Progenitor cell of endocrine pancreas (in vitro differentiated cells): ENCODE results near the gene PROS1. TPM values are rescaled to one million over a fixed set of nuclear protein-coding genes. Genes with fewer than 3 reads are reported as not detected.
"Not testable (repeated sequence)": the region's sequence is repeated elsewhere in the genome, so short reads cannot be mapped to it uniquely, and the experiment has no call there.

Source experiments
- DNase-seq: peaks from one replicate; pipeline ENCODE4 v3.0.0; 2021; ENCODE audit warnings: low spot score; ENCODE audit not compliant: unreplicated experiment
- H3K27ac Mint-ChIP-seq: 2 replicates; pipeline ENCODE4 v1.8.0; 2021; ENCODE audit warnings: mild to moderate bottlenecking, moderate library complexity, mixed read lengths
- H3K27me3 Mint-ChIP-seq: 2 replicates; pipeline ENCODE4 v1.8.0; 2021; ENCODE audit warnings: mixed read lengths
- H3K36me3 Mint-ChIP-seq: 2 replicates; pipeline ENCODE4 v1.8.0; 2022; ENCODE audit warnings: mixed read lengths; ENCODE audit not compliant: insufficient read depth
- H3K4me1 Mint-ChIP-seq: 2 replicates; pipeline ENCODE4 v1.8.0; 2021; ENCODE audit warnings: low read depth, mixed read lengths
- H3K4me3 Mint-ChIP-seq: 2 replicates; pipeline ENCODE4 v1.8.0; 2021; ENCODE audit warnings: low read depth, mild to moderate bottlenecking, moderate library complexity, mixed read lengths
- H3K9me3 Mint-ChIP-seq: 2 replicates; pipeline ENCODE4 v1.8.0; 2021; ENCODE audit warnings: low read depth, mixed read lengths
- total RNA-seq: library from RNA; stranded (reverse); gene quantifications from 2 replicates; pipeline ENCODE4 v1.2.1, GENCODE V29; 2021
- TF ChIP-seq, protein P1 (sequence below): fragments of 200-600 bp; sonication (generic); IDR thresholded peaks from one replicate; pipeline ENCODE4 v1.5.0; 2021; ENCODE audit warnings: antibody characterized with exemption, mild to moderate bottlenecking; ENCODE audit not compliant: unreplicated experiment

PROS1 gene
- total RNA-seq, 1 donor from 2014 or later = 9.4 TPM

DNA sequence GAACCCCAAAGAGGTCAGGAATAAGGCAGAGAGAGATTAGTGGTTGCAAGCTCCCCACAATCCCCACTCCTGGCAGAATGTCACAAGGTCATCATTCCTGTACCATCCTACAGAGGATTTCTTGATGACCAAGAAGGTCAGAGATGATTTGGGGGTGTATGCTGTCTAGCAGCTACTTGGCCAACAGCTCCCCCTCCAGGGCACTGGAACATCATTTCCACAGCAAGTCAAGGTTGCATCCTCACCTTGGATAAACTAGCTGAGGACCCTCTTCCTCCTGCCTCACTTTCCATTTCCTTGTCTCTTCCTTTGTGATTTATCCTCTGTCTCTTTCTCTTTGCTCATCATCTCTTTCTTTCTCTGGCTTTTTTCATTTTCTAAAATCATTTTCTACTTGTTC is 106.3 kb downstream of the PROS1 start:
- Mint-ChIP-seq H3K9me3 (peaks cover 47% of the 10 kb centered on the region), H3K4me1 (no peaks in the 10 kb centered on the region), H3K4me3 (no peak overlapping the region), H3K36me3 (peaks cover 1% of the 10 kb centered on the region), H3K27ac (no peak overlapping the region), H3K27me3 (no peaks in the 10 kb centered on the region)
- TF ChIP-seq, protein P1, sequence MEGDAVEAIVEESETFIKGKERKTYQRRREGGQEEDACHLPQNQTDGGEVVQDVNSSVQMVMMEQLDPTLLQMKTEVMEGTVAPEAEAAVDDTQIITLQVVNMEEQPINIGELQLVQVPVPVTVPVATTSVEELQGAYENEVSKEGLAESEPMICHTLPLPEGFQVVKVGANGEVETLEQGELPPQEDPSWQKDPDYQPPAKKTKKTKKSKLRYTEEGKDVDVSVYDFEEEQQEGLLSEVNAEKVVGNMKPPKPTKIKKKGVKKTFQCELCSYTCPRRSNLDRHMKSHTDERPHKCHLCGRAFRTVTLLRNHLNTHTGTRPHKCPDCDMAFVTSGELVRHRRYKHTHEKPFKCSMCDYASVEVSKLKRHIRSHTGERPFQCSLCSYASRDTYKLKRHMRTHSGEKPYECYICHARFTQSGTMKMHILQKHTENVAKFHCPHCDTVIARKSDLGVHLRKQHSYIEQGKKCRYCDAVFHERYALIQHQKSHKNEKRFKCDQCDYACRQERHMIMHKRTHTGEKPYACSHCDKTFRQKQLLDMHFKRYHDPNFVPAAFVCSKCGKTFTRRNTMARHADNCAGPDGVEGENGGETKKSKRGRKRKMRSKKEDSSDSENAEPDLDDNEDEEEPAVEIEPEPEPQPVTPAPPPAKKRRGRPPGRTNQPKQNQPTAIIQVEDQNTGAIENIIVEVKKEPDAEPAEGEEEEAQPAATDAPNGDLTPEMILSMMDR = no peak
- DNase-seq = no peak

GRCh38 chr3:93861017-93861416 is 112.7 kb downstream of the PROS1 start:
- Mint-ChIP-seq H3K27me3 (no peaks in the 10 kb centered on the region), H3K4me3 (no peak overlapping the region), H3K36me3 (no peaks in the 10 kb centered on the region), H3K27ac (no peak overlapping the region), H3K9me3 (peaks cover 57% of the 10 kb centered on the region), H3K4me1 (no peaks in the 10 kb centered on the region)
- DNase-seq = no peak
- TF ChIP-seq, protein P1 = no peak

GRCh38 chr3:93855401-93855800 is 118.3 kb downstream of the PROS1 start:
- Mint-ChIP-seq H3K4me3 (no peak overlapping the region), H3K9me3 (peaks cover 61% of the 10 kb centered on the region), H3K36me3 (no peaks in the 10 kb centered on the region), H3K27ac (no peak overlapping the region), H3K27me3 (no peaks in the 10 kb centered on the region), H3K4me1 (no peaks in the 10 kb centered on the region)
- TF ChIP-seq, protein P1 = no peak
- no peak for DNase-seq

DNA sequence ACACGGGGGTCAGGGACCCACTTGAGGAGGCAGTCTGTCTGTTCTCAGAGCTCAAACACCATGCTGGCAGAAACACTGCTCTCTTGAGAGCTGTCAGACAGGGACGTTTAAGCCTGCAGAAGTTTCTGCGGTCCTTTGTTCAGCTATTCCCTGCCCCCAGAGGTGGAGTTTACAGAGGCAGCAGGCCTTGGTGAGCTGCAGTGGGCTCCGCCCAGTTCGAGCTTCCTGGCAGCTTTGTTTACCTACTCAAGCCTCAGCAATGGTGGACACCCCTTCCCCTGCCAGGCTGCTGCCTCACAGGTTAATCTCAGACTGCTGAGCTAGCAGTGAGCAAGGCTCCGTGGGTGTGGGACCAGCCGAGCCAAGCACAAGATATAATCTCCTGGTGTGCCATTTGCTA is 121.5 kb downstream of the PROS1 start:
- H3K9me3 Mint-ChIP-seq = peaks cover 62% of the 10 kb centered on the region
- H3K4me3 Mint-ChIP-seq, H3K36me3 Mint-ChIP-seq, H3K27ac Mint-ChIP-seq, H3K27me3 Mint-ChIP-seq, DNase-seq, H3K4me1 Mint-ChIP-seq: not testable (repeated sequence)

- DNase-seq = no peak
- no peaks in the 10 kb centered on the region for H3K36me3 Mint-ChIP-seq
- H3K4me3 Mint-ChIP-seq = no peak overlapping the region
- no peaks in the 10 kb centered on the region for H3K27me3 Mint-ChIP-seq
- H3K9me3 Mint-ChIP-seq = peaks cover 19% of the 10 kb centered on the region
- TF ChIP-seq, protein P1 = no peak
- no peak overlapping the region for H3K27ac Mint-ChIP-seq
- H3K4me1 Mint-ChIP-seq = no peaks in the 10 kb centered on the region
Observed at GRCh38 chr3:93843981-93844380, 129.7 kb downstream of the PROS1 start.

DNA sequence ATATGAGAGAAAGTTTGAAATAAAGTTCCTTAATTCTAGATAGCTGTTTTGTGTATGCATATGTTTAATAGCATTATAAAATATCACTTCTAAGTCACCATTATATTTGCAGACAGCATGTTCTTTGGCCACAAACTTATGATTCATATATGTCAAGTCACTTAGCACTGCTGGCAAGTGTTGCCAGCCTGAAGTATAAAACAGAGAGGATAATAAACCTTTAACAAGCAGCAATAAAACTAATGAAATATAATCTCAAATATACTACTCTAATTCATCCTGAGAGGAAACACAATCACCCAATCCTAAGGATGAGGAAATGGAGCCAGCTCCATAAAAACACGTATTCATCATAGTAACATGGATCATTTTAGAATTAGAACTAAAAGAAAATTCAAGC is 134.5 kb downstream of the PROS1 start:
- not testable (repeated sequence) for DNase-seq, H3K27ac Mint-ChIP-seq, H3K4me3 Mint-ChIP-seq, H3K4me1 Mint-ChIP-seq, H3K27me3 Mint-ChIP-seq, H3K36me3 Mint-ChIP-seq
- H3K9me3 Mint-ChIP-seq = peaks cover 24% of the 10 kb centered on the region

Other genes with a start within 250 kb of the PROS1 start
- gene ARL13B, start 6.3 kb upstream of the PROS1 start, total RNA-seq = 15.1 and 15.2 TPM in 2 replicates
- not detected in 2 replicates for gene STX19, start 54.7 kb upstream of the PROS1 start, total RNA-seq
- gene DHFR2, start 89.0 kb upstream of the PROS1 start, total RNA-seq = 4.2 and 4.4 TPM in 2 replicates
- 15.3 and 16.7 TPM in 2 replicates for gene NSUN3, start 89.2 kb upstream of the PROS1 start, total RNA-seq